Astrocyte (in vitro differentiated cells and primary cell): ENCODE data around the gene REXO1.

ENCODE experiments used
- EZH2 ChIP-seq: IDR thresholded peaks from 2 replicates; pipeline ENCODE4 v1.6.1; 2012; ENCODE audit warnings: mild to moderate bottlenecking, low read length, inconsistent platforms; ENCODE audit not compliant: insufficient read depth
- TF ChIP-seq, protein P1 (sequence below): IDR thresholded peaks from 2 replicates; pipeline ENCODE4 v1.5.1; 2011; ENCODE audit warnings: low read depth, mild to moderate bottlenecking, inconsistent platforms, low read length, moderate library complexity; ENCODE audit not compliant: insufficient read depth

DNA sequence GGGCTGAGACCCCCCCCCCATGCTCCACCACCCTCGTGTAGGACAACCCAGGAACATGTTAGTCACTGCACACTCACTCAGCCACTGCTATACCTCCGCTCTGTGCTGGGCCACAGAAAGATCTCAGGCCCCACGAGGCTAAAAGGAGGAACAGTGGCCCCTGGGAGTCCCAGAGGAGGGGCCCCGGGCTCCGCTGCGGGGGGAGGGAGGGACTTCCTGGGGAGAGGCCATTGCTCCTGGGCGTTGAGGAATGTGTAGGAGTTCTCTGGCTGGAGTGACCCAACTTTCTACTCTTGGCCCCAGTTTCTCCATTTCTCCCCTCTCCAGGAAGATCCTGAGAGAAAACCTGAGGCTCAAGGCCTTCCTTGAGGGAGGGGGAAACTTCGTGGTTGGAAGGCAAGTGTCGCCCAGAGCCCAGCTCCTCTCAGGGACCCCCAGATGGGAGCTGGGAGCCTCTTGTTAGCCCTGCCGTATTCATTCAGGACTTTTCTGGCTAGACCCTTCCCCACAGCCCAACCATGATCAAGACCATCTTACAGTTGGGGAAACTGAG, 81.4 kb downstream of the REXO1 start:
- TF ChIP-seq EZH2: no peak
- TF ChIP-seq, protein P1, sequence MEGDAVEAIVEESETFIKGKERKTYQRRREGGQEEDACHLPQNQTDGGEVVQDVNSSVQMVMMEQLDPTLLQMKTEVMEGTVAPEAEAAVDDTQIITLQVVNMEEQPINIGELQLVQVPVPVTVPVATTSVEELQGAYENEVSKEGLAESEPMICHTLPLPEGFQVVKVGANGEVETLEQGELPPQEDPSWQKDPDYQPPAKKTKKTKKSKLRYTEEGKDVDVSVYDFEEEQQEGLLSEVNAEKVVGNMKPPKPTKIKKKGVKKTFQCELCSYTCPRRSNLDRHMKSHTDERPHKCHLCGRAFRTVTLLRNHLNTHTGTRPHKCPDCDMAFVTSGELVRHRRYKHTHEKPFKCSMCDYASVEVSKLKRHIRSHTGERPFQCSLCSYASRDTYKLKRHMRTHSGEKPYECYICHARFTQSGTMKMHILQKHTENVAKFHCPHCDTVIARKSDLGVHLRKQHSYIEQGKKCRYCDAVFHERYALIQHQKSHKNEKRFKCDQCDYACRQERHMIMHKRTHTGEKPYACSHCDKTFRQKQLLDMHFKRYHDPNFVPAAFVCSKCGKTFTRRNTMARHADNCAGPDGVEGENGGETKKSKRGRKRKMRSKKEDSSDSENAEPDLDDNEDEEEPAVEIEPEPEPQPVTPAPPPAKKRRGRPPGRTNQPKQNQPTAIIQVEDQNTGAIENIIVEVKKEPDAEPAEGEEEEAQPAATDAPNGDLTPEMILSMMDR: no peak
